ENCODE results near the gene PCTP. TPM values are rescaled to one million over a fixed set of nuclear protein-coding genes. Genes with fewer than 3 reads are reported as not detected.

PCTP gene
- total RNA-seq, 1 experiment from 2014 or later = 17.1 TPM

- H3K36me3 Mint-ChIP-seq (ENCODE audit: insufficient read depth in 1 of 3, low read depth in 3 of 3) = peaks cover 0 to 21% (median 10%) of the 10 kb centered on the region in 3 experiments; a peak in 6 of 7 replicates
- H3K27ac Mint-ChIP-seq = no peak overlapping the region; a peak in 1 of 7 replicates
- H3K4me2 ChIP-seq (ENCODE audit: insufficient read depth, insufficient read length, low read length) = no peak overlapping the region
- no peaks in the 10 kb centered on the region for H3K79me2 ChIP-seq (ENCODE audit: insufficient read depth, low read length)
- no peak overlapping the region for H3K23ac ChIP-seq (ENCODE audit: insufficient read length, low read depth, low read length)
- H2AK5ac ChIP-seq (ENCODE audit: insufficient read length, low read length) = no peak overlapping the region
- no peak for TF ChIP-seq CTCF (conservative IDR thresholded peaks at IDR 0.05)
- no peak overlapping the region for H3K4ac ChIP-seq (ENCODE audit: low read depth, low read length)
- no peak overlapping the region for H2AFZ ChIP-seq (ENCODE audit: low read length)
- no CpG with 5 or more reads among the region's 6 CpGs for WGBS (ENCODE audit: extremely low coverage, insufficient read length, low lambda C conversion rate)
- no peak for DNase-seq
- no peak overlapping the region for H2BK20ac ChIP-seq (ENCODE audit: low read depth, low read length, poor library complexity, severe bottlenecking)
- H3K79me1 ChIP-seq (ENCODE audit: insufficient read depth, low read depth, low read length, poor library complexity, severe bottlenecking) = no peaks in the 10 kb centered on the region
- H3K4me3 Mint-ChIP-seq = no peak overlapping the region
- H2BK12ac ChIP-seq (ENCODE audit: insufficient read length, low read depth, low read length) = no peak overlapping the region
- H3K27me3 ChIP-seq (ENCODE audit: insufficient read depth, low read length) = no peaks in the 10 kb centered on the region
- no peak overlapping the region for H2BK15ac ChIP-seq (ENCODE audit: low read depth, low read length)
- H3K27me3 Mint-ChIP-seq (ENCODE audit: low read depth) = no peaks in the 10 kb centered on the region
- no peak overlapping the region for H4K5ac ChIP-seq (ENCODE audit: insufficient read length, low read depth, low read length)
- H3K9me3 ChIP-seq (ENCODE audit: control insufficient read depth, low read depth, low read length) = no peaks in the 10 kb centered on the region
- no peak overlapping the region for H3K56ac ChIP-seq (ENCODE audit: insufficient read length, low read depth, low read length)
- no peak overlapping the region for H3K18ac ChIP-seq (ENCODE audit: insufficient read length, low read depth, low read length)
- no peak overlapping the region for H2BK5ac ChIP-seq (ENCODE audit: insufficient read length, low read length)
- no peak overlapping the region for H4K8ac ChIP-seq (replicated peaks; ENCODE audit: insufficient read length, low read depth, low read length)
- no peak overlapping the region for H3K27ac ChIP-seq (ENCODE audit: insufficient read length, low read depth, low read length)
- no peaks in the 10 kb centered on the region for H3K9me3 Mint-ChIP-seq
- H2BK120ac ChIP-seq (ENCODE audit: low read depth, low read length, poor library complexity, severe bottlenecking) = no peak overlapping the region
- H3K23me2 ChIP-seq (ENCODE audit: insufficient read length, low read depth, low read length, poor library complexity, severe bottlenecking) = no peaks in the 10 kb centered on the region
- no peak overlapping the region for H3K14ac ChIP-seq (ENCODE audit: insufficient read depth, low read length)
- H3T11ph ChIP-seq (ENCODE audit: low read length) = no peak overlapping the region
- H3K4me1 Mint-ChIP-seq = peaks cover 0 to 1% of the 10 kb centered on the region in 2 experiments; a peak in 1 of 4 replicates
- no peaks in the 10 kb centered on the region for H4K20me1 ChIP-seq (ENCODE audit: control insufficient read depth, insufficient read depth, insufficient read length)
- no peaks in the 10 kb centered on the region for H3K4me1 ChIP-seq (ENCODE audit: insufficient read depth, low read length)
- no peak overlapping the region for H3K9ac ChIP-seq (ENCODE audit: extremely low read depth, insufficient read length, low read length)
- H4K91ac ChIP-seq (ENCODE audit: insufficient read length, low read depth, low read length) = no peak overlapping the region
Measured at GRCh38 chr17:55769625-55770000, 18.8 kb downstream of the PCTP start.
